SJCRH30 (cell line): ENCODE results near the gene RGS8. TPM values are rescaled to one million over a fixed set of nuclear protein-coding genes. Genes with fewer than 3 reads are reported as not detected.
A peak's percentile ranks its signal among the peaks of the same experiment; 100 is the strongest.
"Not testable (repeated sequence)": the region's sequence is repeated elsewhere in the genome, so short reads cannot be mapped to it uniquely, and the experiment has no call there.

Experiments
- DNase-seq, 2 experiments: peaks; one replicate each; pipeline ENCODE4 v3.0.0-alpha.2; 2015 to 2020
- H3K27ac ChIP-seq: fragments of 250-450 bp; sonication (Bioruptor Pico); 2 replicates; pipeline ENCODE4 v1.5.1; 2020; ENCODE audit warnings: mild to moderate bottlenecking, moderate library complexity
- H3K27me3 ChIP-seq: fragments of 250-450 bp; sonication (Bioruptor Pico); 2 replicates; pipeline ENCODE4 v1.5.1; 2020; ENCODE audit warnings: mild to moderate bottlenecking, moderate library complexity
- H3K36me3 ChIP-seq: fragments of 250-450 bp; sonication (Bioruptor Pico); 2 replicates; pipeline ENCODE4 v1.5.1; 2020; ENCODE audit warnings: mild to moderate bottlenecking, moderate library complexity
- H3K4me1 ChIP-seq: fragments of 250-450 bp; sonication (Bioruptor Pico); 2 replicates; pipeline ENCODE4 v1.5.1; 2020; ENCODE audit warnings: mild to moderate bottlenecking, moderate library complexity
- H3K4me3 ChIP-seq: fragments of 250-450 bp; sonication (Bioruptor Pico); 2 replicates; pipeline ENCODE4 v1.5.1; 2020; ENCODE audit warnings: mild to moderate bottlenecking, moderate library complexity
- H3K9me3 ChIP-seq: fragments of 250-450 bp; sonication (Bioruptor Pico); replicated peaks from 2 replicates; pipeline ENCODE4 v1.5.1; 2020; ENCODE audit warnings: mild to moderate bottlenecking, moderate library complexity
- total RNA-seq: library from RNA; depleted of rRNA; stranded (reverse); fragments of >200 nt; shearing (Covaris generic); gene quantifications from 2 replicates; pipeline ENCODE4 v1.2.3, GENCODE V29; 2014

Gene RGS8
- total RNA-seq, 1 experiment from 2014 or later: 1.6 TPM

- H3K4me3 ChIP-seq: no peak overlapping the region
- H3K9me3 ChIP-seq: no peaks in the 10 kb centered on the region
- no peaks in the 10 kb centered on the region for H3K4me1 ChIP-seq
- no peaks in the 10 kb centered on the region for H3K27me3 ChIP-seq
- no peak for DNase-seq
- no peaks in the 10 kb centered on the region for H3K36me3 ChIP-seq
- H3K27ac ChIP-seq: no peak overlapping the region
These were observed 29.6 kb upstream of the RGS8 start for GRCh38 chr1:182713939-182714338.

DNA sequence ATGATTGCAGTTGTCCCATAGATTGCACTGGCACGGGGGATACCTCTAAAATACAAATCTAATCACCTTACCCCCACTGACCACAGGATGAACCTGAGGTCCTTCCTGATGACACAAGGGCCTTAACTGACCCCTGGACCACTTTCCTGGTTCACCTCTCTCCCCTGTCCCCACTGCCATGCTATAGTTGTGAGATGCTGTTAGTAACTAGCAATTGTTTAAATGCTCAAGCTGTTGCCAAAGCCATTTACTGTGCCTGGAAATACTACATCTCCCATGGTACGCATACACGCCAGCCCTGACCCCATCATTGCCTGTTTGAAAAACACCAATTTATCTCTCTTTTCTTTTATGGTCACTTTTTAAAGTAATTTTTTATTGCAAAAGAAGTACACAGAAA, 29.1 kb upstream of the RGS8 start:
- Histone ChIP-seq H3K27ac (no peak overlapping the region), H3K4me3 (no peak overlapping the region), H3K4me1 (no peaks in the 10 kb centered on the region), H3K27me3 (no peaks in the 10 kb centered on the region), H3K36me3 (no peaks in the 10 kb centered on the region), H3K9me3 (no peaks in the 10 kb centered on the region)
- no peak for DNase-seq

- H3K27me3 ChIP-seq: no peaks in the 10 kb centered on the region
- DNase-seq: no peak
- H3K4me1 ChIP-seq: no peaks in the 10 kb centered on the region
- no peak overlapping the region for H3K27ac ChIP-seq
- H3K4me3 ChIP-seq: no peak overlapping the region
- no peaks in the 10 kb centered on the region for H3K9me3 ChIP-seq
- H3K36me3 ChIP-seq: no peaks in the 10 kb centered on the region
These were observed 25.5 kb upstream of the RGS8 start for GRCh38 chr1:182709855-182710254.

DNA sequence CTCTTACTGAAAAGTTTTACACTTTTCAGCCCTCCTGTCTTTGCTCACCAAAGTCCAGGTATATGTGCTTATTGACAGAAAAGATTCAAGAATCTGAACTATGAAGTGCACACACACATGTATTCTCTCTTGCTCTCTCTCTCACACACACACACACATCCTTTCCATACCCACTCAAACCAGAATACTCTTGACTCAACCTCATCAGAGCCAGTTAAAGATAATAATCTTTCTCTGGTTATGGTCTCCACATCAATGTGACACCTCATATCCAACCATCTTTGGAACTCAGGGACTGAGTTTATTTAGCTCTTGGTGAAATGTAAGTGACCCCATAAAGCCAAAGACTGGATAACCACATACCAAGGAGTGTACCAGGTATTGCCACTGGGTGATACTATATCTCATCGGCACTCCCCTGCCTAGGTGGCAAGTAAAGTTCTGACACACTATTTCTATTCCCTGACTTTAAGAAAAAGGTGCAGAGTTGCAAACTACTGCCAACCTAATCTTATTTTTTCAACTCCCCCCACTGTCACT, 24.9 kb upstream of the RGS8 start:
- Histone ChIP-seq H3K27ac (no peak overlapping the region), H3K36me3 (no peaks in the 10 kb centered on the region), H3K4me1 (no peaks in the 10 kb centered on the region), H3K4me3 (no peak overlapping the region), H3K27me3 (no peaks in the 10 kb centered on the region), H3K9me3 (no peaks in the 10 kb centered on the region)
- no peak for DNase-seq

DNA sequence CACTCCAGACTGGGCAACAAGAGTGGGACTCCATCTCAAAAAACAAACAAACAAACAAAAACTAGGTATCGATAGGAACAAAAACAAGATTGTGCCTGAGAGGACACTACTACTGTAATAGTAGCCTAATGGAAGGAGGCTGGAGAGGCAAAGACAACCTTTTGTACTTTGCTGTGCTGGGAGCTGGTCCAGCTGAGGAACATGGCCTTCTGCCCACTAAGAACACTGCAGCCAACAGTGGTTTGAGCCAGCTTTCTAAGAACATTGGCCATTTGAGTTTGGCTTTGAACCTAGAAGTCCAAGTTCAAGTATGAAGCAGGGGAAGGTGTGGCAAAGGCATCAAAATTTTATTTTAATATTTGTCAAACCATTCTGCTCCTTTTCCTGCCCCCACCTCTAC, 22.7 kb upstream of the RGS8 start:
- Histone ChIP-seq H3K27ac (no peak overlapping the region), H3K36me3 (no peaks in the 10 kb centered on the region), H3K4me1 (no peaks in the 10 kb centered on the region), H3K27me3 (no peaks in the 10 kb centered on the region), H3K9me3 (no peaks in the 10 kb centered on the region), H3K4me3 (no peak overlapping the region)
- DNase-seq: no peak

GRCh38 chr1:182704677-182705076, 20.3 kb upstream of the RGS8 start:
- DNase-seq: no peak

GRCh38 chr1:182703539-182703938, 19.2 kb upstream of the RGS8 start:
- no peak overlapping the region for H3K27ac ChIP-seq
- H3K27me3 ChIP-seq: no peaks in the 10 kb centered on the region
- no peaks in the 10 kb centered on the region for H3K9me3 ChIP-seq
- no peak for DNase-seq
- peaks cover 20% of the 10 kb centered on the region for H3K4me1 ChIP-seq
- no peaks in the 10 kb centered on the region for H3K36me3 ChIP-seq
- H3K4me3 ChIP-seq: no peak overlapping the region

More at GRCh38 chr1:182704677-182705076, 20.3 kb upstream of the RGS8 start:
- Histone ChIP-seq H3K27me3 (no peaks in the 10 kb centered on the region), H3K27ac (no peak overlapping the region), H3K4me3 (no peak overlapping the region), H3K4me1 (peaks cover 10% of the 10 kb centered on the region), H3K36me3 (no peaks in the 10 kb centered on the region), H3K9me3 (no peaks in the 10 kb centered on the region)

DNA sequence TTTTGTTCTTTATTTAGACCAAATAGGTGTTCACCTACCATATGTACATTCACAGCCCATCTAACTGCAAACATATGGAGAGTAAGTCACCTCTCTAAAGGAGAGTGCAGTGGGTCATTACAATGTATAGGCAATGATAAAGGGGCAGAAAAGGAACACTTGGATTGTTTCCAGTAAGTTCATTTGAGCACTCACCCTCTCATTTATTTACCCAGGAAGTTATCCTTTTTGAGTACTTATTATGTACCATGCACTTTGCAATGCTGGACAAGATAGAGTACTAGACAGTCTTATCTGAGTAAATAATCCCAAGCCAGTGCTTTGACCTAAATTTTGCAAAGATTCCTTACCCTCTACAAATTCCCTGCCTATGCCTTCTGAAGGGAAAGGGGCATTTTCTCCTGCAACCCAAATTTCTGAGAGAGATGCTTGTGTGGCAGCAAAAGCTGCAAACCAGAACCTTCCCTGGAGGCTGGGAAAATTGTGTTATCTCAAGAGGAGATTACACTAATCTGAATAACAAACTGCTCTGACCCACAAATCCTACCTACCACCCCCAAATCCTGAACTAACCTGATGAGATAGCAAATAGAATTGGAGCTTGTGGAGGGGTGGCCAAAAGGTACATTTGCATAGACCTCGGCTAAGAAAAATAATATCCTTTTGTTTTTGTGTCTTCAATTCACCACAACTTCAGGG, 18.6 kb upstream of the RGS8 start:
- no peak overlapping the region for H3K4me3 ChIP-seq
- no peak for DNase-seq
- H3K27me3 ChIP-seq: no peaks in the 10 kb centered on the region
- peaks cover 26% of the 10 kb centered on the region for H3K4me1 ChIP-seq
- no peaks in the 10 kb centered on the region for H3K36me3 ChIP-seq
- no peak overlapping the region for H3K27ac ChIP-seq
- no peaks in the 10 kb centered on the region for H3K9me3 ChIP-seq

DNA sequence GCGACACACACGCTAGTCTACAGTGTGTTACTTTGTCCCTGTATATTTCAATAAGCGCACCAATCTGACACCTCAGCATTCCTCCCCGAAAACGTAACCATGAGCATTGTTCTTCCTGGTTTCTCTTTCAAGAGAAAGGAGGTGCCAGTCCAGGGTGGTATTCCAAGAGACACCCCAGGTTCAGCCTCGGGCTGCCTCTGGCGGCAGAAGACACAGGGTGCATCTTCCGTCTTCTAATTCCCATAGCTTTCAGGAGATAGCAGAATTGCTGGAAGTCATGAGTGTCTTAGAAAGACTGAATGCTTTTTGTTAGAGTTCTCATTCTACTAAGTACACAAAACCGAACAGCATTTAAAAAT, 15.9 kb upstream of the RGS8 start:
- H3K36me3 ChIP-seq: no peaks in the 10 kb centered on the region
- DNase-seq: no peak
- peak overlapping the region; percentile 42 for H3K4me3 ChIP-seq
- peak overlapping the region; percentile 97 for H3K27ac ChIP-seq
- no peaks in the 10 kb centered on the region for H3K9me3 ChIP-seq
- peaks cover 34% of the 10 kb centered on the region for H3K4me1 ChIP-seq
- no peaks in the 10 kb centered on the region for H3K27me3 ChIP-seq

DNA sequence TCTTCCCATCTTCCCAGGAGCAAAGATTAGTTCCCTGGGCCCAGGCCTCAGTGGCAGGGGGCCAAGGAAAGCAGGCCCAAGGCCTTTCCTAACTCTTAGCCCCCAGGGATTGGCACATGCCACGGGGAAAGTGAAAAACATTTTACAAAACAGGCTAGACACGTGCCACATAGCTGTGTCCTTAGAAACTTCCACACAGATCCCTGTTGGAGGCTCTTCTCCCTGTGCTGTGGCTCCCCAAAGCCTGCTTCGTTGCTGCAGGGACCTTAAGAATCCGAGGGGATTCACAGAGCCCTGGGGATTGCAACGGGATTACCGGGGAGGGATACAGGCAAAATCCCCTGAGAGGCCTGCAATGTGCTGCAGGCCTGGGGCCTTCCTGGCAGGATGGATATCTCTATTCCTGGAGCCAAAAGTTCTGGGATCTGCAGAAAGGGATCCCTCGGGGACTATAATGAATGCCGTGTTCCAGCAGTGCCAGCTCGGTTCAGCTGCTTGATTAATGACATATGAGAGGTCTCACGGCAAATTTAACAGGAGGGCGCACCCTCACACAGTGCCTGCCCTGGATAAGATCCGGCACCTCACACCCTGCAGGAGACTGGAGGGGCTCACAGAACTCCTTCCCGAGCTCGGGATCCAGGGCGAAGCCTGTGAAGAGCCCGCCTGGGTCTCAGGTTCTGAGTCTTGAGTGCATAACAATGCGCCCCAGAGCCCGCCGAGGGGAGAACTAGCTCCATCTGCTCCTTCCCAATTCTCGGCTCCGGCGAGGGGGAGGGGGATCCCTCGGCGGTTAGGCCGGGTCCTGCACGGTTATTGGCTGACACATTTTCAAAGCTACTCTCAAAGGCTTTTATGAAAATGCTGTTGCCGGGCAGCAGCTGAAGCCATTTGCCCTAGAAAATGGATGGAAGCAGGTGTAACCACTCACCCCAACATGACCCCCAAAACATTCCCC, 15.3 kb upstream of the RGS8 start:
- Histone ChIP-seq H3K36me3 (no peaks in the 10 kb centered on the region), H3K4me3 (peak overlapping the region; percentile 42), H3K9me3 (no peaks in the 10 kb centered on the region), H3K4me1 (peaks cover 34% of the 10 kb centered on the region), H3K27me3 (no peaks in the 10 kb centered on the region), H3K27ac (peak overlapping the region; percentile 97)
- peak; percentile 95 to 97 for DNase-seq

GRCh38 chr1:182698971-182699370, 14.6 kb upstream of the RGS8 start:
- Histone ChIP-seq H3K27me3 (no peaks in the 10 kb centered on the region), H3K36me3 (no peaks in the 10 kb centered on the region), H3K4me1 (peaks cover 34% of the 10 kb centered on the region), H3K4me3 (peak overlapping the region; percentile 42), H3K27ac (peak overlapping the region; percentile 97), H3K9me3 (no peaks in the 10 kb centered on the region)
- DNase-seq: no peak

DNA sequence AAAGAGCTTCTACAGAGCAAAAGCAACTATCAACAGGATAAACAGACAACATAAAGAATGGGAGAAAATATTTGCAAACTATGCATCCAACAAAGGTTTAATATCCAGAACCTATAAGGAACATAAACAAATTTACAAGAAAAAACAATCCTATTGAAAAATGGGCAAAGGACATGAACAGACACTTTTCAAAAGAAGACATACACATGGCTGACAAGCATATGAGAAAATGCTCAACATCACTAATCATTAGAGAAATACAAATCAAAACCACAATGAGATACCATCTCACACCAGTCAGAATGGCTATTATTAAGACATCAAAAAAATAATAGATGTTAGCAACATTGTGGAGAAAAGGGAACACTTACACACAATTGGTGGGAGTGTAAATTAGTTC, 8.8 kb upstream of the RGS8 start:
- not testable (repeated sequence) for H3K27me3 ChIP-seq, H3K36me3 ChIP-seq, DNase-seq, H3K27ac ChIP-seq, H3K4me3 ChIP-seq
- peaks cover 17% of the 10 kb centered on the region for H3K9me3 ChIP-seq
- peaks cover 10% of the 10 kb centered on the region for H3K4me1 ChIP-seq

DNA sequence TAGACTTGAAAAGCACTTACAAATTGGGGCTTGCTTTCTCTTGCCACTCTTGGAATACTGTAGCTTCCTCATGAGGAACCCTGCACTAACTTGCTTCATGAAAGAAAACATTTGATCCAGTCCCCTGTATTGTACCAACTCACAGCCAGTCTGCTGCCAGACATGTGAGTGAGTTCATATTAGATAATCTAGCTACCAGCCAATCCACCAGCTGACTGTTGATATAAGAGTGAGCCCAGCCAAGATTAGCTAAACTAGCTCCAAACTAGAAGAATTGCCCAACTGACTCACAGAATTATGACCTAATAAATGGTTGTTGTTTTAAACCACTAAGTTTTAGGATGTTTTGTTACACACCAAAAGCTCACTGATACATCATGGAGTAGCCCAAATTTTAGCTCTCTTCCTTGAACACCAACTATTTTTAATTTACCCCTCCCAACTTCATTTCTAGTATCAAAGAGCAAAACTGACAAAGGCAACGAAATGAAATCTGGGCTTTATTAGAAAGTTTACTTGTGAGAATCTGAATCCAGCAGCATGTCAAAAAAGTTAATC, 6.6 kb upstream of the RGS8 start:
- DNase-seq: no peak

DNA sequence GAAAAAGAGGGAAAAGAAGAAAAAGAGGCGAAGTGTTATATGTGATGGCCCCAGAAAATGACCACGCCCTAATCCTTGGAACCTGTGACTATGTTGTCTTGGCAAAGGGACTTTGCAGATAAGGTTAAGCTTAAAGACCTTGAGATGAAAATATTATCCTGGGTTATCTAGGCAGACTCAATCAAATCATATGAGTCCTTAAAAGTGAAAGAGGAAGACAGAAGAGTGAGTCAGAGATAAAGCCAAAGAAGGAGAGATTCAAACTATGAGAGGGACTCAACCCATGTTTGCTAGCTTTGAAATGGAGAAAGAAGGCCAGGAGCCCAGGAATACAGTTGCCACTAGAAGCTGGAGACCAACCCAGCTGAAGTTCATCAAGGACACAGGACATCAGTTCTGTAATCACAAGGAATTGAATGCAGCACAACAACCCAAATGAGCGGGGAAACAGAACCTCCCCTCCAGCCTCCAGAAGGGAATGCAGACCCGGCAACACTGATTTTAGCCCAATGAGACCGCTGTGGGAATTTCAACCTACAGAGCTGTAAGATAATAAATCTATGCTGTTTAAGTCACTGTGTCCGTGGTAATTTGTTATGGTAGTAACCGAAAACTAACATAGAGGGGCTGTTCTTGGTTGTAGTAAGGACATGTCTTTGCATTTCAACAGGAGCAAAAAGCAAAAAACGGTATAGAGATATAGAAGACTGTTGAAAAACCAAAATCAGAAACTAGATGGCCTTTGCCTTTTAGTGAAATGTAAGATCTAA, 4.2 kb upstream of the RGS8 start:
- peaks cover 17% of the 10 kb centered on the region for H3K9me3 ChIP-seq
- no peak overlapping the region for H3K4me3 ChIP-seq
- no peaks in the 10 kb centered on the region for H3K4me1 ChIP-seq
- H3K27me3 ChIP-seq: no peaks in the 10 kb centered on the region
- no peaks in the 10 kb centered on the region for H3K36me3 ChIP-seq
- H3K27ac ChIP-seq: no peak overlapping the region
- no peak for DNase-seq

More for the DNA sequence above, 6.6 kb upstream of the RGS8 start:
- no peak overlapping the region for H3K27ac ChIP-seq
- H3K27me3 ChIP-seq: no peaks in the 10 kb centered on the region
- H3K4me3 ChIP-seq: no peak overlapping the region
- peaks cover 17% of the 10 kb centered on the region for H3K9me3 ChIP-seq
- H3K36me3 ChIP-seq: no peaks in the 10 kb centered on the region
- H3K4me1 ChIP-seq: no peaks in the 10 kb centered on the region
